GM19467 (cell line): ENCODE data around the gene XRRA1.
A peak's percentile ranks its signal among the peaks of the same experiment; 100 is the strongest.
"Not testable (repeated sequence)": the region's sequence is repeated elsewhere in the genome, so short reads cannot be mapped to it uniquely, and the experiment has no call there.

ENCODE experiments used
- ATAC-seq: cut with Tn5 transposase; IDR thresholded peaks from one replicate; pipeline ENCODE4 v1.9.1; 2021; ENCODE audit warnings: mild to moderate bottlenecking, moderate library complexity; ENCODE audit not compliant: unreplicated experiment

The XRRA1 gene

GRCh38 chr11:74948898-74949752 is at the start of gene XRRA1, which contains the start of gene SPCS2:
TSS of gene XRRA1 (minus strand) at chr11:74949091. CDS start at chr11:74940878, 8,213 bp downstream.
TSS of gene SPCS2 (plus strand) at chr11:74949266. CDS start at chr11:74949286, 20 bp downstream.
- ATAC-seq, result peak; percentile 83

GRCh38 chr11:74992852-74993251 is 44.0 kb upstream of the XRRA1 start:
- no peak for ATAC-seq

GRCh38 chr11:74990941-74991340 is 42.0 kb upstream of the XRRA1 start:
- no peak for ATAC-seq

GRCh38 chr11:74990150-74990549 is 41.3 kb upstream of the XRRA1 start:
- ATAC-seq, result not testable (repeated sequence)

- ATAC-seq, result no peak
Observed at GRCh38 chr11:74989260-74989638, 40.4 kb upstream of the XRRA1 start.

- peak; percentile 82 for ATAC-seq
Observed at GRCh38 chr11:74988541-74989259, 39.8 kb upstream of the XRRA1 start, which contains the start of gene NEU3. TSS of gene NEU3 (plus strand) at chr11:74988933. CDS start at chr11:74989061, 128 bp downstream.

- ATAC-seq, result no peak
Observed at GRCh38 chr11:74984730-74985129, 35.8 kb upstream of the XRRA1 start.

GRCh38 chr11:74984070-74984469 is 35.2 kb upstream of the XRRA1 start:
- ATAC-seq, result no peak

GRCh38 chr11:74981888-74982287 is 33.0 kb upstream of the XRRA1 start:
- ATAC-seq, result no peak

GRCh38 chr11:74980634-74981033 is 31.7 kb upstream of the XRRA1 start:
- no peak for ATAC-seq

- ATAC-seq, result no peak
Observed at GRCh38 chr11:74978041-74978440, 29.1 kb upstream of the XRRA1 start.

GRCh38 chr11:74971424-74971823 is 22.5 kb upstream of the XRRA1 start:
- no peak for ATAC-seq

GRCh38 chr11:74970852-74971395 is 22.0 kb upstream of the XRRA1 start:
- no peak for ATAC-seq

- ATAC-seq, result no peak
Observed at GRCh38 chr11:74966651-74967050, 17.8 kb upstream of the XRRA1 start.

- not testable (repeated sequence) for ATAC-seq
Observed at GRCh38 chr11:74960128-74960527, 11.2 kb upstream of the XRRA1 start.

GRCh38 chr11:74957937-74958629 is 9.2 kb upstream of the XRRA1 start:
- ATAC-seq, result no peak

- ATAC-seq, result no peak
Observed at GRCh38 chr11:74956397-74957015, 7.6 kb upstream of the XRRA1 start.

GRCh38 chr11:74954199-74954598 is 5.3 kb upstream of the XRRA1 start:
- ATAC-seq, result no peak

GRCh38 chr11:74953451-74953850 is 4.6 kb upstream of the XRRA1 start:
- ATAC-seq, result no peak

GRCh38 chr11:74952752-74953151 is 3.9 kb upstream of the XRRA1 start:
- ATAC-seq, result no peak

- no peak for ATAC-seq
Observed at GRCh38 chr11:74951226-74951625, 2.3 kb upstream of the XRRA1 start.
